Prostate gland (tissue), 2 donors: Measurements from ENCODE around the gene ATP2C2. TPM values are rescaled to one million over a fixed set of nuclear protein-coding genes. Genes with fewer than 3 reads are reported as not detected.
"Not testable (repeated sequence)": the region's sequence is repeated elsewhere in the genome, so short reads cannot be mapped to it uniquely, and the experiment has no call there.

ENCODE experiments used
- DNase-seq: peaks from one replicate; pipeline ENCODE4 v3.0.0-alpha.2; 2019; ENCODE audit warnings: low spot score
- H3K27ac ChIP-seq, 2 donors: fragments of 200-600 bp; sonication (generic); 2 replicates each; pipeline ENCODE4 v1.5.1; 2017 to 2019
- H3K27me3 ChIP-seq: fragments of 200-600 bp; sonication (generic); replicated peaks from 2 replicates; pipeline ENCODE4 v1.5.1; 2019; ENCODE audit not compliant: insufficient read depth
- H3K36me3 ChIP-seq, 2 donors: fragments of 200-600 bp; sonication (generic); 1 replicate in 1 of 2; 2 replicates in 1 of 2; pipeline versions ENCODE4 v1.5.1 to v1.8.1; 2017 to 2019
- H3K4me1 ChIP-seq: fragments of 200-600 bp; sonication (generic); replicated peaks from 2 replicates; pipeline ENCODE4 v1.5.1; 2019
- H3K4me3 ChIP-seq, 2 donors: fragments of 200-600 bp; sonication (generic); 2 replicates each; pipeline ENCODE4 v1.5.1; 2017 to 2019
- H3K9me3 ChIP-seq: fragments of 200-600 bp; sonication (generic); 2 replicates; pipeline ENCODE4 v1.5.1; 2017
- CTCF ChIP-seq, 4 experiments: fragments of 200-600 bp in 2 of 4; fragments of 450-650 bp in 2 of 4; sonication (generic) in 2 of 4; IDR thresholded peaks; 1 replicate in 3 of 4; 2 replicates in 1 of 4; pipeline ENCODE4 v1.5.1; 2016 to 2019; ENCODE audit warnings: antibody characterized with exemption in 4 of 4, mild to moderate bottlenecking in 2 of 4, moderate library complexity in 2 of 4
- POLR2A ChIP-seq: fragments of 450-650 bp; IDR thresholded peaks from one replicate; pipeline ENCODE4 v1.6.1; 2016; ENCODE audit warnings: antibody characterized with exemption, mild to moderate bottlenecking
- POLR2AphosphoS5 ChIP-seq: sonication (generic); formaldehyde crosslinking; IDR thresholded peaks from one replicate; pipeline ENCODE4 v1.6.1; 2017; ENCODE audit warnings: antibody characterized with exemption
- WGBS: methylation state at CpG from one replicate; pipeline ENCODE4 v1.1.5; 2018; 5-methylcytosine and 5-hydroxymethylcytosine counted together
- intact Hi-C: fragments of 100-400 bp; cut with DNase I; formaldehyde crosslinking; loops from one replicate; pipeline ENCODE4 v1.14.2; 2022
- total RNA-seq, 2 donors: library from RNA; depleted of rRNA; stranded (reverse); fragments of >200 nt; gene quantifications; one replicate each; pipeline ENCODE4 v1.1.0, GENCODE V29; 2016

ATP2C2 gene
- total RNA-seq, 2 donors from 2014 or later, result 43.7 to 56.1 TPM

- 72% methylated on average over 12 of the region's 12 CpGs for WGBS
These were observed 46.5 kb downstream of the ATP2C2 start for GRCh38 chr16:84414789-84415326.

GRCh38 chr16:84416407-84417321 is 48.3 kb downstream of the ATP2C2 start:
- Histone ChIP-seq H3K4me3 (no peak overlapping the region), H3K27ac (no peak overlapping the region), H3K27me3 (no peaks in the 10 kb centered on the region), H3K9me3 (no peaks in the 10 kb centered on the region), H3K36me3 (no peaks in the 10 kb centered on the region), H3K4me1 (no peaks in the 10 kb centered on the region)
- intact Hi-C loops, result no loop called here
- no peak for DNase-seq
- TF ChIP-seq POLR2A (no peak), CTCF (IDR thresholded peaks at IDR 0.05) (no peak), POLR2AphosphoS5 (no peak)
- WGBS, result 75% methylated on average over 20 of the region's 20 CpGs

More at GRCh38 chr16:84414789-84415326, 46.5 kb downstream of the ATP2C2 start:
- no peak overlapping the region for H3K4me3 ChIP-seq
- H3K36me3 ChIP-seq, result no peaks in the 10 kb centered on the region
- H3K4me1 ChIP-seq, result peaks cover 8% of the 10 kb centered on the region
- H3K27ac ChIP-seq, result no peak overlapping the region
- intact Hi-C loops, result no loop called here
- no peaks in the 10 kb centered on the region for H3K27me3 ChIP-seq
- TF ChIP-seq CTCF (IDR thresholded peaks at IDR 0.05) (no peak), POLR2AphosphoS5 (no peak), POLR2A (no peak)
- no peaks in the 10 kb centered on the region for H3K9me3 ChIP-seq
- no peak for DNase-seq

GRCh38 chr16:84418056-84418849 is 49.9 kb downstream of the ATP2C2 start:
- H3K4me1 ChIP-seq, result no peaks in the 10 kb centered on the region
- intact Hi-C loops, result no loop called here
- DNase-seq, result no peak
- H3K27ac ChIP-seq, result no peak overlapping the region
- WGBS, result 94% methylated on average over 25 of the region's 25 CpGs
- H3K4me3 ChIP-seq, result no peak overlapping the region
- H3K36me3 ChIP-seq, result no peaks in the 10 kb centered on the region
- H3K27me3 ChIP-seq, result no peaks in the 10 kb centered on the region
- H3K9me3 ChIP-seq, result no peaks in the 10 kb centered on the region
- TF ChIP-seq POLR2A, result no peak
- no peak for TF ChIP-seq POLR2AphosphoS5
- no peak for TF ChIP-seq CTCF (IDR thresholded peaks at IDR 0.05)

- H3K36me3 ChIP-seq, result no peaks in the 10 kb centered on the region
- H3K4me3 ChIP-seq, result no peak overlapping the region
- no peak for DNase-seq
- H3K4me1 ChIP-seq, result no peaks in the 10 kb centered on the region
- H3K27ac ChIP-seq, result no peak overlapping the region
- 90% methylated on average over 8 of the region's 8 CpGs for WGBS
- TF ChIP-seq POLR2A, result no peak
- no peak for TF ChIP-seq POLR2AphosphoS5
- TF ChIP-seq CTCF (IDR thresholded peaks at IDR 0.05), result no peak
- no peaks in the 10 kb centered on the region for H3K27me3 ChIP-seq
- no peaks in the 10 kb centered on the region for H3K9me3 ChIP-seq
- intact Hi-C loops, result no loop called here
These were observed 51.4 kb downstream of the ATP2C2 start for GRCh38 chr16:84419730-84420129.

GRCh38 chr16:84420556-84420955 is 52.2 kb downstream of the ATP2C2 start:
- H3K36me3 ChIP-seq, H3K27ac ChIP-seq, H3K27me3 ChIP-seq, H3K4me3 ChIP-seq, DNase-seq, intact Hi-C loops, H3K4me1 ChIP-seq, H3K9me3 ChIP-seq: not testable (repeated sequence)
- 76% methylated on average over 6 of the region's 6 CpGs for WGBS
